ENCODE measurements around the gene PNMA6E.

DNA sequence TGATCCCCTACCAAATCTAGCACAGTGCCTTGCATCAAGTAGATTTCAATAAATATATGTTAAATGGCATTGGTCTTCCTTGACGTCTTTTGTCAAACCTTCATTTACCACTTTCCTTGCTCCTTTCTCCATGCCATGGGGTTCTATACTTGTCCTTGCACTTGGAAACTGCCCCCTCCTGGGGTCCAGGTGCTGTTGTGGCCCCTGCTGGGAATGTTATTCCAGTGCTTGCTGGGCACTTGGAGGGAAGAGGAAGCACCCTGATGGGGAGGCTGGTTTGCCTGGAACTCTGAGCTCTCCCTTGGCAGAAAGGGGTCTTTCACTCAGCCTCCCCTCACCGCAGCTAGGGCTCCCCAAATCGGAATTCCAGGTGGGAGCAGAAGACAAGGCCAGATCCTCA is 48.3 kb downstream of the PNMA6E start:
- TF ChIP-seq POLR2A (IDR thresholded peaks at IDR 0.05), result no peak
- TF ChIP-seq, protein P1, sequence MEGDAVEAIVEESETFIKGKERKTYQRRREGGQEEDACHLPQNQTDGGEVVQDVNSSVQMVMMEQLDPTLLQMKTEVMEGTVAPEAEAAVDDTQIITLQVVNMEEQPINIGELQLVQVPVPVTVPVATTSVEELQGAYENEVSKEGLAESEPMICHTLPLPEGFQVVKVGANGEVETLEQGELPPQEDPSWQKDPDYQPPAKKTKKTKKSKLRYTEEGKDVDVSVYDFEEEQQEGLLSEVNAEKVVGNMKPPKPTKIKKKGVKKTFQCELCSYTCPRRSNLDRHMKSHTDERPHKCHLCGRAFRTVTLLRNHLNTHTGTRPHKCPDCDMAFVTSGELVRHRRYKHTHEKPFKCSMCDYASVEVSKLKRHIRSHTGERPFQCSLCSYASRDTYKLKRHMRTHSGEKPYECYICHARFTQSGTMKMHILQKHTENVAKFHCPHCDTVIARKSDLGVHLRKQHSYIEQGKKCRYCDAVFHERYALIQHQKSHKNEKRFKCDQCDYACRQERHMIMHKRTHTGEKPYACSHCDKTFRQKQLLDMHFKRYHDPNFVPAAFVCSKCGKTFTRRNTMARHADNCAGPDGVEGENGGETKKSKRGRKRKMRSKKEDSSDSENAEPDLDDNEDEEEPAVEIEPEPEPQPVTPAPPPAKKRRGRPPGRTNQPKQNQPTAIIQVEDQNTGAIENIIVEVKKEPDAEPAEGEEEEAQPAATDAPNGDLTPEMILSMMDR (IDR thresholded peaks at IDR 0.05), result no peak
- TF ChIP-seq EP300 (IDR thresholded peaks at IDR 0.05), result no peak
- TF ChIP-seq POLR2AphosphoS5 (IDR thresholded peaks at IDR 0.05), result no peak

Data from upper lobe of left lung (tissue), 4 donors.